HG02571 (cell line): ENCODE data around the gene BLOC1S3.

ENCODE experiments used
- ATAC-seq: cut with Tn5 transposase; IDR thresholded peaks from one replicate; pipeline ENCODE4 v1.9.1; 2021; ENCODE audit warnings: mild to moderate bottlenecking, moderate library complexity; ENCODE audit not compliant: unreplicated experiment

BLOC1S3 gene

GRCh38 chr19:45178262-45179071, at the start of gene BLOC1S3:
TSS of gene BLOC1S3 (plus strand) at chr19:45178784. CDS start at chr19:45179297, 513 bp downstream.
- peak; percentile 83 for ATAC-seq

GRCh38 chr19:45128806-45129205, 49.8 kb upstream of the BLOC1S3 start:
- no peak for ATAC-seq

- ATAC-seq = no peak
These were observed 48.3 kb upstream of the BLOC1S3 start for GRCh38 chr19:45130236-45130635.

GRCh38 chr19:45130888-45131615, 47.5 kb upstream of the BLOC1S3 start:
- ATAC-seq = no peak

- ATAC-seq = no peak
These were observed 44.9 kb upstream of the BLOC1S3 start for GRCh38 chr19:45133661-45134060.

- ATAC-seq = no peak
These were observed 43.3 kb upstream of the BLOC1S3 start for GRCh38 chr19:45135176-45135885.

- ATAC-seq = no peak
These were observed 41.9 kb upstream of the BLOC1S3 start for GRCh38 chr19:45136507-45137178.

GRCh38 chr19:45137179-45137761, 41.3 kb upstream of the BLOC1S3 start:
- ATAC-seq = peak; percentile 71

GRCh38 chr19:45138303-45138751, 40.3 kb upstream of the BLOC1S3 start:
- ATAC-seq = no peak

- no peak for ATAC-seq
These were observed 39.1 kb upstream of the BLOC1S3 start for GRCh38 chr19:45139286-45140143.

- ATAC-seq = no peak
These were observed 38.5 kb upstream of the BLOC1S3 start for GRCh38 chr19:45140144-45140503.

- no peak for ATAC-seq
These were observed 38.1 kb upstream of the BLOC1S3 start for GRCh38 chr19:45140533-45140932.

GRCh38 chr19:45141203-45141900, 37.2 kb upstream of the BLOC1S3 start:
- ATAC-seq = no peak

GRCh38 chr19:45142016-45142725, 36.4 kb upstream of the BLOC1S3 start:
- ATAC-seq = no peak

GRCh38 chr19:45142726-45143110, 35.9 kb upstream of the BLOC1S3 start:
- no peak for ATAC-seq

GRCh38 chr19:45144431-45145269, 33.9 kb upstream of the BLOC1S3 start:
- ATAC-seq = no peak
